GM18867 (cell line): ENCODE measurements around the gene JAM2.

Experiments
- ATAC-seq: cut with Tn5 transposase; IDR thresholded peaks from one replicate; pipeline ENCODE4 v1.9.1; 2021; ENCODE audit warnings: mild to moderate bottlenecking, moderate library complexity; ENCODE audit not compliant: unreplicated experiment

JAM2 gene

GRCh38 chr21:25764065-25764464 lies 125.0 kb downstream of the JAM2 start:
- no peak for ATAC-seq
